H9 (cell line): ENCODE data around the gene TRMT112. TPM values are rescaled to one million over a fixed set of nuclear protein-coding genes. Genes with fewer than 3 reads are reported as not detected.

ENCODE experiments used
- DNase-seq: peaks from one replicate; pipeline ENCODE4 v3.0.0-alpha.2; 2017
- H2AFZ ChIP-seq: one replicate; pipeline ENCODE4 v1.6.1; 2013; ENCODE audit warnings: mild to moderate bottlenecking, low read length, control low read depth, moderate library complexity
- H2AK5ac ChIP-seq: 2 replicates; pipeline ENCODE4 v1.6.1; 2013; ENCODE audit warnings: low read length, control low read depth, mixed read lengths; ENCODE audit not compliant: insufficient read length
- H2BK120ac ChIP-seq: one replicate; pipeline ENCODE4 v1.6.1; 2013; ENCODE audit warnings: low read depth, mild to moderate bottlenecking, low read length, control low read depth, inconsistent platforms; ENCODE audit not compliant: poor library complexity, severe bottlenecking
- H2BK12ac ChIP-seq: 2 replicates; pipeline ENCODE4 v1.6.1; 2013; ENCODE audit warnings: low read length, control low read depth, mixed read lengths, low read depth; ENCODE audit not compliant: insufficient read length
- H2BK15ac ChIP-seq: 2 replicates; pipeline ENCODE4 v1.6.1; 2013; ENCODE audit warnings: low read depth, low read length, control low read depth
- H2BK20ac ChIP-seq: one replicate; pipeline ENCODE4 v1.6.1; 2013; ENCODE audit warnings: low read depth, mild to moderate bottlenecking, low read length, control low read depth, inconsistent platforms; ENCODE audit not compliant: poor library complexity, severe bottlenecking
- H2BK5ac ChIP-seq: 2 replicates; pipeline ENCODE4 v1.6.1; 2013; ENCODE audit warnings: low read length, control low read depth, mixed read lengths; ENCODE audit not compliant: insufficient read length
- H3K14ac ChIP-seq: 2 replicates; pipeline ENCODE4 v1.6.1; 2013; ENCODE audit warnings: low read length, control low read depth; ENCODE audit not compliant: insufficient read depth
- H3K18ac ChIP-seq: 2 replicates; pipeline ENCODE4 v1.6.1; 2013; ENCODE audit warnings: low read depth, mild to moderate bottlenecking, mixed read lengths, low read length, control low read depth; ENCODE audit not compliant: insufficient read length
- H3K23ac ChIP-seq: 2 replicates; pipeline ENCODE4 v1.6.1; 2013; ENCODE audit warnings: low read length, control low read depth, mixed read lengths, low read depth; ENCODE audit not compliant: insufficient read length
- H3K23me2 ChIP-seq: 2 replicates; pipeline ENCODE4 v1.6.1; 2013; ENCODE audit warnings: low read depth, mild to moderate bottlenecking, mixed read lengths, low read length, control low read depth; ENCODE audit not compliant: insufficient read length, poor library complexity, severe bottlenecking
- H3K27ac ChIP-seq: 2 replicates; pipeline ENCODE4 v1.5.1; 2013; ENCODE audit warnings: low read length, control low read depth, mixed read lengths, low read depth; ENCODE audit not compliant: insufficient read length
- H3K27me3 ChIP-seq: 2 replicates; pipeline ENCODE4 v1.6.1; 2013; ENCODE audit warnings: low read length, control low read depth, inconsistent platforms; ENCODE audit not compliant: insufficient read depth
- H3K4ac ChIP-seq: 2 replicates; pipeline ENCODE4 v1.6.1; 2013; ENCODE audit warnings: low read depth, mild to moderate bottlenecking, control low read depth, inconsistent platforms, low read length, moderate library complexity
- H3K4me1 ChIP-seq: 2 replicates; pipeline ENCODE4 v1.6.1; 2013; ENCODE audit warnings: low read length, control low read depth, inconsistent platforms; ENCODE audit not compliant: insufficient read depth
- H3K4me2 ChIP-seq: 2 replicates; pipeline ENCODE4 v1.6.1; 2013; ENCODE audit warnings: low read length, control low read depth, mixed read lengths; ENCODE audit not compliant: insufficient read length, insufficient read depth
- H3K56ac ChIP-seq: 2 replicates; pipeline ENCODE4 v1.6.1; 2013; ENCODE audit warnings: low read depth, mild to moderate bottlenecking, mixed read lengths, low read length, control low read depth; ENCODE audit not compliant: insufficient read length
- H3K79me1 ChIP-seq: 2 replicates; pipeline ENCODE4 v1.6.1; 2013; ENCODE audit warnings: low read depth, mild to moderate bottlenecking, moderate library complexity, low read length, control low read depth, inconsistent platforms; ENCODE audit not compliant: insufficient read depth, poor library complexity, severe bottlenecking
- H3K79me2 ChIP-seq: 2 replicates; pipeline ENCODE4 v1.6.1; 2013; ENCODE audit warnings: low read length, control low read depth, inconsistent platforms; ENCODE audit not compliant: insufficient read depth
- H3K9ac ChIP-seq: 2 replicates; pipeline ENCODE4 v1.6.1; 2013; ENCODE audit warnings: low read length, control low read depth, mixed read lengths; ENCODE audit not compliant: insufficient read length; ENCODE audit errors: extremely low read depth
- H3K9me3 ChIP-seq: one replicate; pipeline ENCODE4 v1.6.1; 2013; ENCODE audit warnings: low read depth, low read length, inconsistent platforms; ENCODE audit not compliant: control insufficient read depth
- H3T11ph ChIP-seq: one replicate; pipeline ENCODE4 v1.6.1; 2013; ENCODE audit warnings: mild to moderate bottlenecking, low read length, control low read depth, inconsistent platforms
- H4K20me1 ChIP-seq: one replicate; pipeline ENCODE4 v1.6.1; 2013; ENCODE audit not compliant: control insufficient read depth, insufficient read length, insufficient read depth
- H4K5ac ChIP-seq: 2 replicates; pipeline ENCODE4 v1.6.1; 2013; ENCODE audit warnings: low read depth, mild to moderate bottlenecking, mixed read lengths, low read length, control low read depth; ENCODE audit not compliant: insufficient read length
- H4K8ac ChIP-seq: replicated peaks from 2 replicates; pipeline ENCODE4 v1.6.1; 2013; ENCODE audit warnings: low read length, control low read depth, mixed read lengths, low read depth; ENCODE audit not compliant: insufficient read length
- H4K91ac ChIP-seq: 2 replicates; pipeline ENCODE4 v1.6.1; 2013; ENCODE audit warnings: low read depth, mild to moderate bottlenecking, moderate library complexity, mixed read lengths, low read length, control low read depth; ENCODE audit not compliant: insufficient read length
- H3K27ac Mint-ChIP-seq, 3 experiments: 2 replicates in 2 of 3; 3 replicates in 1 of 3; pipeline ENCODE4 v1.8.0; 2020 to 2021; ENCODE audit warnings: mixed read lengths in 3 of 3, mild to moderate bottlenecking in 1 of 3, moderate library complexity in 1 of 3
- H3K27me3 Mint-ChIP-seq: 2 replicates; pipeline ENCODE4 v1.8.0; 2021; ENCODE audit warnings: low read depth, mild to moderate bottlenecking, moderate library complexity, mixed read lengths
- H3K36me3 Mint-ChIP-seq, 3 experiments: 2 replicates in 2 of 3; 3 replicates in 1 of 3; pipeline ENCODE4 v1.8.0; 2020 to 2021; ENCODE audit warnings: low read depth in 3 of 3, mixed read lengths in 3 of 3; ENCODE audit not compliant: insufficient read depth in 1 of 3
- H3K4me1 Mint-ChIP-seq, 2 experiments: 2 replicates each; pipeline ENCODE4 v1.8.0; 2020; ENCODE audit warnings: mixed read lengths in 2 of 2
- H3K4me3 Mint-ChIP-seq, 2 experiments: 2 replicates in 1 of 2; 3 replicates in 1 of 2; pipeline ENCODE4 v1.8.0; 2020 to 2021; ENCODE audit warnings: mild to moderate bottlenecking in 2 of 2, mixed read lengths in 2 of 2, moderate library complexity in 1 of 2
- H3K9me3 Mint-ChIP-seq, 2 experiments: 2 replicates in 1 of 2; 3 replicates in 1 of 2; pipeline ENCODE4 v1.8.0; 2020; ENCODE audit warnings: mild to moderate bottlenecking in 2 of 2, mixed read lengths in 2 of 2, moderate library complexity in 1 of 2
- CTCF ChIP-seq: fragments of 200-600 bp; sonication (generic); conservative IDR thresholded peaks from 3 replicates; pipeline ENCODE4 v1.8.0; 2021; ENCODE audit warnings: antibody characterized with exemption, mild to moderate bottlenecking
- WGBS: extraction: QIAGEN DNeasy Blood & Tissue Kit; methylation state at CpG from one replicate; pipeline ENCODE4 v1.1.7; 2013; ENCODE audit warnings: missing lambda C conversion rate, low lambda C conversion rate, mixed read lengths; ENCODE audit not compliant: insufficient read length; ENCODE audit errors: extremely low coverage; 5-methylcytosine and 5-hydroxymethylcytosine counted together
- total RNA-seq: library from RNA; stranded (reverse); gene quantifications from 2 replicates; pipeline ENCODE4 v1.2.1, GENCODE V29; 2021

The TRMT112 gene
- total RNA-seq, 1 experiment from 2014 or later: 315 TPM

DNA sequence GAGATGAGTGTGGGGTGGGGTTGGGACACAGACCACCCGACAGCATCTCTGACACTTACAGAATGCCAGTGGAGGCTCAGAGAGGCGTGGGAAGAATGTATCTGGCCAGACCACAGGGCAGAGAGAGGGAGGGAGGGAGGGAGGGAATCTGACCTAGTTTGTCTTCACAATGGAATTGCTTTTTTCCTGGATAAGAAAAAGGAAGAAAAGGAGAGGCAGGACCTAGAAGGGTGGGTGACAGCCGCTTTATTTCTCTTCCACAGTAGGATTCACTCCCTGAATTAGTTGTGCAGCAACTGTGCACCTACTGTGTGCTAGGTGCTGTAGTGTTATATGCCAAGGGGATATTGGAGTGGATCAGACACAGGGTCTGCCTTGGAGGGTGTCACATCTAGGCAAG is 22.6 kb downstream of the TRMT112 start:
- no peaks in the 10 kb centered on the region for H3K9me3 ChIP-seq
- H3K4ac ChIP-seq: no peak overlapping the region
- H2AK5ac ChIP-seq: no peak overlapping the region
- no peak overlapping the region for H3K18ac ChIP-seq
- DNase-seq: no peak
- H2BK20ac ChIP-seq: no peak overlapping the region
- H4K8ac ChIP-seq: no peak overlapping the region
- no peak overlapping the region for H4K5ac ChIP-seq
- H4K20me1 ChIP-seq: no peaks in the 10 kb centered on the region
- no peaks in the 10 kb centered on the region for H3K79me1 ChIP-seq
- H2BK15ac ChIP-seq: no peak overlapping the region
- H2BK5ac ChIP-seq: no peak overlapping the region
- H3K79me2 ChIP-seq: no peaks in the 10 kb centered on the region
- no peak overlapping the region for H3K23ac ChIP-seq
- Mint-ChIP-seq H3K9me3 (peaks cover 0 to 3% of the 10 kb centered on the region in 2 experiments; a peak in 3 of 5 replicates), H3K4me3 (no peak overlapping the region), H3K27me3 (peaks cover 93% of the 10 kb centered on the region), H3K36me3 (peaks cover 0 to 2% (median 0%) of the 10 kb centered on the region in 3 experiments; a peak in 2 of 7 replicates), H3K4me1 (peaks cover 5 to 22% of the 10 kb centered on the region in 2 experiments), H3K27ac (no peak overlapping the region)
- no peak overlapping the region for H2BK12ac ChIP-seq
- no CpG with 5 or more reads among the region's 3 CpGs for WGBS
- H3K9ac ChIP-seq: no peak overlapping the region
- no peak overlapping the region for H3K27ac ChIP-seq
- peaks cover 9% of the 10 kb centered on the region for H3K23me2 ChIP-seq
- no peaks in the 10 kb centered on the region for H3K4me1 ChIP-seq
- H3T11ph ChIP-seq: no peak overlapping the region
- H3K4me2 ChIP-seq: no peak overlapping the region
- H2AFZ ChIP-seq: no peak overlapping the region
- no peak overlapping the region for H3K56ac ChIP-seq
- no peak for TF ChIP-seq CTCF
- peaks cover 92% of the 10 kb centered on the region for H3K27me3 ChIP-seq
- no peak overlapping the region for H3K14ac ChIP-seq
- H4K91ac ChIP-seq: no peak overlapping the region
- no peak overlapping the region for H2BK120ac ChIP-seq
